Dedifferentiated amniotic fluid mesenchymal stem cell (primary cell): ENCODE data around the gene AIFM3.

Experiments
- DNase-seq: peaks from one replicate; pipeline ENCODE4 v3.0.0-alpha.2; 2016; ENCODE audit errors: extremely low spot score

AIFM3 gene

GRCh38 chr22:20975541-20976290, 8.7 kb downstream of the AIFM3 start:
- DNase-seq: no peak

GRCh38 chr22:20976291-20976877, 9.3 kb downstream of the AIFM3 start:
- no peak for DNase-seq

GRCh38 chr22:20977019-20977418, 10.0 kb downstream of the AIFM3 start:
- DNase-seq: no peak

- DNase-seq: no peak
Observed at GRCh38 chr22:20977516-20978170, 10.6 kb downstream of the AIFM3 start.

- no peak for DNase-seq
Observed at GRCh38 chr22:20978419-20978818, 11.4 kb downstream of the AIFM3 start.

- DNase-seq: no peak
Observed at GRCh38 chr22:20979243-20979809, 12.3 kb downstream of the AIFM3 start.

GRCh38 chr22:20979940-20980453, 12.9 kb downstream of the AIFM3 start:
- no peak for DNase-seq

- DNase-seq: no peak
Observed at GRCh38 chr22:20980523-20980922, 13.5 kb downstream of the AIFM3 start.

- DNase-seq: no peak
Observed at GRCh38 chr22:20980938-20981722, 14.1 kb downstream of the AIFM3 start.

- DNase-seq: peak; percentile 66
Observed at GRCh38 chr22:20981787-20982562, 14.9 kb downstream of the AIFM3 start, which contains the start of gene LZTR1. Gene LZTR1 (plus strand): TSS chr22:20982297. CDS start chr22:20982372, 75 bp downstream.

- no peak for DNase-seq
Observed at GRCh38 chr22:20982563-20982882, 15.5 kb downstream of the AIFM3 start.

- no peak for DNase-seq
Observed at GRCh38 chr22:20983081-20983771, 16.2 kb downstream of the AIFM3 start.

- DNase-seq: no peak
Observed at GRCh38 chr22:20985720-20986119, 18.7 kb downstream of the AIFM3 start.

- no peak for DNase-seq
Observed at GRCh38 chr22:20986365-20986764, 19.3 kb downstream of the AIFM3 start.

GRCh38 chr22:20987375-20987774, 20.3 kb downstream of the AIFM3 start:
- DNase-seq: no peak

- no peak for DNase-seq
Observed at GRCh38 chr22:20988573-20989322, 21.7 kb downstream of the AIFM3 start.

- no peak for DNase-seq
Observed at GRCh38 chr22:20989323-20990138, 22.5 kb downstream of the AIFM3 start.
